GM18526 (cell line): Measurements from ENCODE around the gene KLHL26.

Source experiments
- POLR2A ChIP-seq: IDR thresholded peaks from 3 replicates; pipeline ENCODE4 v1.6.1; 2011; ENCODE audit not compliant: insufficient read length; ENCODE audit errors: extremely low read depth

Gene KLHL26

DNA sequence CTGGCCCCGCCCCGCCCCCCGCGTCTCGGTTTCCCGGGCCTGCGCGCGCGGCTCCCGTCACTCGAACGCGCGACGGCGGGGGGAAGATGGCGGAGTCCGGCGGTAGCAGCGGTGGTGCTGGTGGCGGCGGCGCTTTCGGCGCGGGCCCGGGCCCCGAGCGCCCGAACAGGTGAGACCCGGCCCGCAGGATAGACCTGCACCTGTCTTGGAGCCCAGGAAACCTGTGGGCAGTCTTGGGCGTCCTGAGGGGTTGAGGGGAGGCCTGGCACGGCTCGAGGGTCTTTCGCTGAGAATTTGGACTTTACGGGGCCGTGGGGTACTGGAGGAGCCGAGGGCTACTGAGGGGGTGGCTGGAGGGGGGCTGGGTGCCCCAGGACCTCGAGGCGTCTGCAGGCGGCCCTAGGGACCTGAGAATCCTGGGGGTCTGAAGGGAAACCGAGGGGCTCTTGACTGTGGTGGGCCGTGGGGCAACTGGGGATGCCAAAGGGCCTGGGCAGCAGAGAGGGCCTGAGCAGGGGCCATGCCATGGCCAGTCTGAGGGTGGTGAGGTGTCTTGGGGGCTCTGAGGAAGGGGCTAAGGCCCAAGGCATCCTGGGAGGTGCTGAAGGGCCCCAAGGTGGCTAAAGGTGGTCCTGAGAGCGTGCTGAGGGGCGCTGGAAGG, at the start of gene KLHL26:
KLHL26 (plus strand) TSS at position 60 of the 661 bp plus-strand sequence; CDS start at position 87, 27 bp downstream.
- peak; percentile 73 for TF ChIP-seq POLR2A

DNA sequence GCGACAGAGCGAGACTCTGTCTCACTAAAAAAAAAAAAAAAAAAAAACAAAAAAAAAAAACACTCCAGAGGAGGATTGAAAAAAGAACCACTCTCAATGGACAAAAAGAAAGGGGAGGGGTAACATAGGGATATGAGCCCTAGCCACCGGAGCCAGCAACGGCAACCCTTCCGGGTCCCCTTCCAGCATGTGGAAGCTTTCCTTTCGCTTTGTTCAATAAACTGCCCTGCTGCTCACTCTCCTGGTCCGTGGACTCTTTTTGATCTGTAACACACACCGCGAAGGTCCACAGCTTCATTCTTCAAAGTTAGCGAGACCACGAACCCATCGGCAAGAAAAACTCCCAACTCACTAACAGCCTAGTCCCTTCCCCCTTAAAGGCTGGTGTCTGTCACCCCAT, 49.3 kb upstream of the KLHL26 start:
- TF ChIP-seq POLR2A, result no peak

- TF ChIP-seq POLR2A, result no peak
Observed at GRCh38 chr19:18587962-18588610, 48.7 kb upstream of the KLHL26 start.

DNA sequence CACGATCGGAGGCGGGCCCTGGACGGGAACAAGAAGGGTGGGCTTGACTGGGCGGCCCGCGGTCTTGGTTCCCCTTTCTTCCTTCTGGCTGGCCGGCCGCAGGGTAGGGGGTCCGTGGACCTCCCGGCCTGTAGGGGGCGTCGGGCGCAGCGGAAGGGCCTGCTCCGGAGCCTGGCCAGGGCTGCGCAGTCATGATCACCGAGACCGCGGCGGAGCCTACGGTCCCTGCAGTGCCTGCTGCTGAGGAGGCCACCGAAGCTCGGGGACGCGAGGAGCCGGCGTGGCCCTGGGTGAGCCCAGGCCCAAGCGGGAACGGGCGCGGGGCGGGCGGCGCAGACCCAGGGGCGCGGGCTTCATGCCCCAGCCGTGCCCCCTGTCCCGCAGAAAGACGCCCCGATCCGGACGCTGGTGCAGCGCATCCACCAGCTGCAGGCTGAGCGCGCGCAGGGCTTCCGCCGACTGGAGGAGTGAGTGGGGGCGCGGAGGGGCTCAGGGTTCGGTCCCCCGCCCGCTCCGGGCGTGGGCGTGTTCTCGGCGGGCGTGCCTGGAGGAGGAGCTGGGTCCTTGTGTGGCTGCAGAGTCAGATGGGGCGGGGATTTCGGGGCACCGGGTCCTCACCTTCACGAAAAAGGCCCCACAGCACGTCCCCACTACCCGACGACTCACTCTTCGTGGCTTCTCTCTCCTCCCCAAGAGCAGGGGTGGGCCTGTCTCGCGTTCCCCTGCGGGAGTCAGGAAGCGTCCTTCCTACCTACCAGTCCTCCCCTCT, 48.0 kb upstream of the KLHL26 start, which contains the start of gene REX1BD:
REX1BD (plus strand) TSS at position 188 of the 769 bp plus-strand sequence; CDS start at position 192, 4 bp downstream.
- TF ChIP-seq POLR2A, result peak; percentile 86

DNA sequence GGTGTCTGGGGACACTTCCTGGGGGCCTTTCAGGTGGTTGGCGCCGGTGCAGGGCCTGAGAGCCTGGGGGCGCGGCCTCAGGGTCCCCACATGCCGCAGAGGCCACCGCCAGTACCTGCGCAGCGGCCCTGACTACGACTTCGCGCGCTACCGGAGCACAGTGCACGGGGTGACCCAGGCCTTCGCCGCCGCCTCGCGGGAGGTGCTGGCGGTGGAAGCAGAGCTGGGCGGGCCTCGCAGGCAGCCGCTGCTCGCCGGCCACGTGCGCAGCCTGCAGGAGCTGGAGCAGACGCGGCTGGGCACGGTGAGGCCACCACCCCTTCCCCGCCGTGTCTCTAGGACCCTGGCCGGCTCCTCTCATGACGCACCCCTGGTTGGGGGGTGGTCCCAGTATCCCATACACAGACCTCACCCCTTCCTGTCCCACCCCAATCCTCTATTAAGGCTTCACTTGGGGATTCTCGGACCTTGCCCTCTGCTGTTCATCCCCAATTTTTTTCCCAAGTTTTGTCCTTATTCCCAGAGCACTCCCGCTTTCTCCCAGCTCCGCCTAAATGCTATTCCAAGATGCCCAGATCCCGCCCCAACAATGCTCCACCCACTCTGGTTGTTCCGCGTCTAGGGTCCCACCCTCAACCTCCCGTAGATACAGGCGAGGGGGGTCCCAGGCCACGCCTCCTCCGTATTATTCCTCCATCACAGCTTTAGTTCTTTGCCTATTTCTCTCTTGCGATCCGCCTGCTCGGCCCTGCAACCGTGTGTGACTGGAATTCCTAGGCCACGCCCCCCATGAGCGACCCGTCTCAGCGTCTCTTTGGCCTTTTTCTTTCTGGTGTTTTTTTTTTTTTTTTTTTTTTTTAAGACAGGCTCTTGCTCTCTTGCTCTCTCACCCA, 47.2 kb upstream of the KLHL26 start:
- no peak for TF ChIP-seq POLR2A

DNA sequence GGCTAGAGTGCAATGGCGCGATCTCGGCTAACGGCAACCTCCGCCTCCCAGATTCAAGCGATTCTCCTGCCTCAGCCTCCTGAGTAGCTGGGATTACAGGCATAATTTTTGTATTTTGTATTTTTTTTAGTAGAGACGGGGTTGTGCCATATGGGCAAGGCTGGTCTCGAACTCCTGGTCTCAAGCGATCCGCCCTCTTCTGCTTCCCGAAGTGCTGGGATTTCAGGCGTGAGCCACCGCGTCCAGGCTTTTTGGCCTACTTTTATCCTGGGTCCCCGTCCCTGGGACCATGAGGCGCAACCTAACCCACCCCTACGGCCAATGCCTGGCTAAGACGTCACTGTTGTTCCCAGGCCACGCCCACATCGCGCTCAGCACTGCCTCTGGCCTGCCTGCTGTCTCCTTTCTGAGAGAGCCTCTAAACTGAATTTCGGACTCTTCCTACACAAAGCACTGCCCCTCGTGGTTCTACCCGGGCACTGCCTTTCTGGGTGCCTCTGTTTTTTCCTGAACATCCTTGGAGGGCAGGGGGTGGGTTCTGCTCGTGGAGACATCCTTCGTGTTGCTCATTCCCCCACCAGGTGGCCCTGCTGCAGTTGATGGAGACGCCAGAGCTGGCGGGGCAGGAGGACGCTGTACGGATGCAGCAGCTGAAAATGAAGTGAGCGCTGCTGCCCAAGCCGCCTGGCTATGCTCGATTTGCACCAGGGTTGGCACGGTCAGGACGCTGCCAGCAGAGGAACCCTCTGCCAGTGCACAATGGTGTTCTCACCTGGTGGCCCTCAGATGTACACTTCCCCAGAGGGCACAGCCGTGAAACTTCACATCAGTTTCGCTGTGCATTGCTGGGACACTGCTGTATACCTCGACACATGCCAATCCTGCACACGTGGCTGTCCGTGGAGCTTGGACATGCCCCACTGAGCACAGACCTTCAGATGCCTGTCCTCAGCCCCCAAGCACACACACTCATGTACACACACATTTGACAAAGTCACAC, 46.3 kb upstream of the KLHL26 start:
- TF ChIP-seq POLR2A, result no peak

DNA sequence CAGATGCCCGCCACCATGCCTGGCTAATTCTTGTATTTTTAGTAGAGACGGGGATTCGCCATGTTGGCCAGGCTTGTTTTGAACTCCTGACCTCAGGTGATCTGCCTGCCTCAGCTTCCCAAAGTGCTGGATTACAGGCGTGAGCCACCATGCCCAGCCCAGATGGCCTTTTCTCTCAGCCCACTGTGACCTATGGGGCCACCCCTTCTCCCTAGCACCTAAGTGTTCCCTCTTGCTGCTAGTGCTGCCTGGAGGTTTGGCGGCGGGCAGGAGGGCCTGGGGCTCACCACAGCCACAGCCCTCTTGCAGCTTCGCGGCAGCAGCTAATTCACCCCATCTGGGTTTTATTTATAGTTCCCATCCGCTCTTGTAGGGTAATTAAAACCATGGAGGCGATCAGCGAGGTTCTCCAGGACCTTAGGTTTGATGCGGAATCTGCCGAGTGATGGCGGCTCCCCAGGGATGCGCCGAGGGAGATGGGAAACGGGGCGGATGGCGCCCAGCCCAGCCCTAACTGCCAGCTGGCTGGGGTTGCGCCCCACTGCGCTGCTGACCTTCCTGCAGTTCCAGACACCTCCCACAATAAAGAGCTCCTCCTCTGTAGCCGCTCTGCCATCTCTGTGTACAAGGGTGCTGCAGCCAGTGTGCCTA, 45.0 kb upstream of the KLHL26 start:
- TF ChIP-seq POLR2A, result no peak

DNA sequence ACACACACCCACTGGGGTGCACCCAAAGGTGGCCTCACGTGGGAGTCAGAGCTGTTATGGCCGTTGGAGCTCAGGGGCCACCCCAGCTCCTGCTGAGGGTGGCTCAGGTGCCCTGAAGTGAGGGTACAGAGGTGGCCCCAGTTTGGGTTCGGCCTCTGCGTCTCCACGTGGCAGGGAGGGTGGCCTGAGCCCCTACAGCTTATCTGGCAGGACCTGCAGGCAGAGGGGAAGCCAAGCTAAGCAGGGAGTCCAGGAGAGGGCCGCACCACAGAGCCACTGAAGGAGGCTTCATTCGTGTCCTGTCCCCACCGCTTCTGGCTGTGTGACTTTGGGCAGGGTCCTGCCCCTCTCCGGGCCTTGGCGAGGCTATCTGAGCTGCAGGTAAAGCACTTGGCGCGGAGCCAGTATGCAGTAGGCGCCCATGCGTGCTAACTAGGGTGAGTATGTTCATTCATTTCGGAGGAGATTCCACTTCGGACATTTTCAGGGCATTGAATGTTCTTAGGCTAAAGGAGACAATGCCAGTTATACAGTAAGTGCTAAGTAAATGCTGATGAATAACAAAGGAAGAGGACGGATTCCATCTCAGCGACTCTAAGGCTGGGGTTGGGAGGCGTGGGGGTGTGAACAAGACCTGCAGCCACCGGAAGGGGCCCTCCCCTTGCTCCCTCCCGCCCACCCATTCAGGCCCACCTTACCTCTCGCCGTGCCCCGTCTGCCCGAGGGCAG, 43.3 kb upstream of the KLHL26 start:
- no peak for TF ChIP-seq POLR2A

DNA sequence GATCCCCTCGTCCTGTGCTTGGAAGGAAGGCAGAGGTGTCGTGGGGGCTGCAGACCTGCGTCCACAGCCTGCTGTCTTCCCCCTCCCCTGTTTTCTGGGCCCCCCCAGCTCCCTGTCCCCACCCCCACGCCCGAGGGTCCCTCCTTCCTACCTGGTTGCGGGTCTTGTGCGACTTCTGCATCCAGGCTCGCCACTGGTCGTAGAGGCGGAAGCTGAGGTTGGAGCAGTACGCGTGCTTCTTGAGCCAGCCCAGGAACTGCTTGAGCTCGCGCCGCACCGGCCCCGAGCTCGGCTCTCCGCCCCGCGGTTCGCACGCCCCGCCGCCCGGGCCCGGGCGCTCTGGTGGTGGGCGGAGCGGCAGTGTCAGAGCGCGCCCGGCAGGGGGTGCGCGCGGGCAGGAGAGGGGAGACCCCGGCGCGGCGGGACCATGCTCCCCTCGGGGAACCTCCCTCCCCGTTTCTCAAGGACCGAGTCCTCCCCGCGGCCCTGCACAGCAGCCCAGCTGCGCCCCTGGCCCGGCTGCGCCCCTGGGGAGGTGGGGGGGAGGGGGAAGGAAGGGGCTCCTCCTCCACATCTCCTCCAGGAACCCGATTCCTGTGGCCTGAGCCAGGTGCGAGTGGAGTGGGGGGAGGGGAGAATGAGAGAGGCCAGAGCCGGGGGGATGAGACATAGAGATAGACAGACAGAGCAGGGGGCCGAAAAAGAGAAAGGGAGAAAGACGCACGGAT, 42.6 kb upstream of the KLHL26 start:
- TF ChIP-seq POLR2A, result no peak

DNA sequence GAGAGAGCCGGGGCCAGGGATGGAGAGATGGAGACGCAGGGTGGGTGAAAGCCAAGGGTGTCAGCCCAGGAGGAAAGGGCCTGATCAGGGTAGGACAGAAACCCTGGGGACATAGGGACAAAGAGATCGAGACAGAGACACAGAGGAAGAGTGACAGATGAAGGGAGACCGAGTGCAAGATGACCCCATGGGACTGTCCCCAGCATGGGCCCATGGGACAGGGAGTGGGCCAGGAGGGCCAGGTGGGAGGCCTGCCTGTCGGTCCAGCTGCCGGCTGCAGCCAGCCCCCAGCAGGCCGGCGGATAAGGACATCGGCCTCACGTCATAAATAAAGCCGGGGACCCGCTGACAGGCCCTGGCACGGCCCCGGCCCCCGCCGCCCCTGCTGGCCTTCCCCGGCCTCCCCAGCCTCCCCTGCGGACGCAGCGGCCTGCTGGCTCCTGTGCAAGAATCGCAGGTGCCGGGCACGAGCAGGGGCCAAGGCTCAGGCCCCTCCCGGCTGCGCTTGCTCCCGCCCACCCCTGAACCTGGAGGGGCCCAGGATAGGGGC, 41.9 kb upstream of the KLHL26 start:
- TF ChIP-seq POLR2A, result no peak

DNA sequence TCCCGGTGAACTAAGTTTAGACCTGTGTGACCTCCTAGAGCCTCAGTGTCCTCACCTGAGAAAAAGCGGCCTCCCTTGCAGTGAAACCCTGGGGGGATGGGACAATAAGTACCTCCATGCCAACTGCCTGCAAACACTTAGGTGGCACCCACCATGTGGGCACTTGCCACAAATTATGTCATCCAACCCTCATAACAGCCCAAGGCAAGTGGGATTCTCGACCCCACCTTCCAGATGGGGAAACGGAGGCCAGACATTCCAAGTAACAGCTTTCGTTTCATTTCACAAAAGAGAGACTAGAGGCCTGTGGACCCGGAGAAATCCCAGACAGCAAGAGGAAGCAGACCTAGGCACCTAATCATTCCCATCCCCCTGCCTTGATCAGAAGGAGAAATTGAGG, 41.4 kb upstream of the KLHL26 start:
- TF ChIP-seq POLR2A, result no peak

DNA sequence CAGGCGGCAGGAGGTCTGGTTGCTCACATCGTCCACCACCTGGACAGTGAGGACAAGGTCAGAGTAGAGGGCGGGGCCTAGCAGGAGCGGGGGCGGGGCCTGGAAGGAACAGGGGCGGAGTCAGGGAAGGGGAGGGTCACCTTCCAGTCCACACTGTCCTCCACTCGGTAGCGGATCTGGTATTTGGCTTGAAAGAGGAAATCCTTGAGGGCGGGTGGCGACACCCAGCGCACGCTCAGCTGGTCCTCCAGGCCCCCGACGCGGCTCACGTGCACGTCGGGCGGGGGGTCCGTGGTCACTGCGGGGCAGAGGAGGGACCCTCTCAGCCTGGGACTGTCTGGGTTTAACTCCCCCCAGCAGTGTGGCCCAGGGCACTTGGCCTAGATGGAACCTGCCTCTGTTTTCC, 40.1 kb upstream of the KLHL26 start:
- no peak for TF ChIP-seq POLR2A
